Heart left ventricle (tissue), 16 donors: ENCODE data around the gene HTR3B. TPM values are rescaled to one million over a fixed set of nuclear protein-coding genes. Genes with fewer than 3 reads are reported as not detected.

Experiments
- ATAC-seq, 4 donors: fragments of 200-7000 bp; cut with Tn5 transposase; one replicate each; pipeline ENCODE4 v1.9.1; 2020 to 2022; ENCODE audit warnings: moderate library complexity in 4 of 4, mild to moderate bottlenecking in 3 of 4, moderate number of reproducible peaks in 1 of 4
- DNase-seq, 5 donors: peaks; one replicate each; pipeline ENCODE4 v3.0.0-alpha.2; 2020
- H3K27ac ChIP-seq, 12 donors: fragments of 200-600 bp; sonication (generic) in 4 of 12; one replicate each; pipeline versions ENCODE4 v1.5.0 to v1.8.0; 2016 to 2022; ENCODE audit warnings: mild to moderate bottlenecking in 2 of 12
- H3K27me3 ChIP-seq, 9 donors: fragments of 200-600 bp; sonication (generic) in 2 of 9; one replicate each; pipeline versions ENCODE4 v1.5.1 to v1.8.0; 2016 to 2022; ENCODE audit warnings: mild to moderate bottlenecking in 3 of 9
- H3K36me3 ChIP-seq, 9 donors: fragments of 200-600 bp; sonication (generic) in 2 of 9; one replicate each; pipeline versions ENCODE4 v1.5.0 to v1.8.0; 2018 to 2022; ENCODE audit warnings: mild to moderate bottlenecking in 2 of 9
- H3K4me1 ChIP-seq, 12 donors: fragments of 200-600 bp; sonication (generic) in 4 of 12; one replicate each; pipeline versions ENCODE4 v1.5.0 to v1.8.0; 2016 to 2022; ENCODE audit warnings: mild to moderate bottlenecking in 3 of 12
- H3K4me3 ChIP-seq, 12 donors: fragments of 200-600 bp; sonication (generic) in 4 of 12; one replicate each; pipeline versions ENCODE4 v1.5.0 to v1.8.0; 2017 to 2022; ENCODE audit warnings: mild to moderate bottlenecking in 9 of 12, moderate library complexity in 4 of 12
- H3K9me3 ChIP-seq, 12 donors: fragments of 200-600 bp; sonication (generic) in 4 of 12; one replicate each; pipeline versions ENCODE4 v1.5.0 to v1.8.0; 2016 to 2022; ENCODE audit warnings: mild to moderate bottlenecking in 1 of 12
- CTCF ChIP-seq, 12 donors: fragments of 200-600 bp; sonication (generic) in 4 of 12; IDR thresholded peaks; one replicate each; pipeline versions ENCODE4 v1.5.0 to v1.8.0; 2018 to 2022; ENCODE audit warnings: antibody characterized with exemption in 12 of 12, mild to moderate bottlenecking in 5 of 12
- POLR2A ChIP-seq, 2 donors: fragments of 450-650 bp; IDR thresholded peaks; one replicate each; pipeline ENCODE4 v1.6.1; 2017; ENCODE audit warnings: antibody characterized with exemption in 2 of 2, mild to moderate bottlenecking in 2 of 2, moderate library complexity in 2 of 2
- WGBS, 4 donors: extraction: QIAGEN DNeasy Blood & Tissue Kit in 2 of 4; methylation state at CpG; one replicate each; pipeline versions ENCODE4 v1.1.5 to v1.1.7; 2013 to 2018; 5-methylcytosine and 5-hydroxymethylcytosine counted together
- intact Hi-C, 10 donors: fragments of 100-400 bp; cut with DNase I; formaldehyde crosslinking; loops; one replicate each; pipeline versions ENCODE4 v1.11.1 to v1.14.2; 2022
- polyA plus RNA-seq, 2 donors: library from polyadenylated mRNA; stranded (reverse); fragments of 200-250 nt; gene quantifications; one replicate each; pipeline ENCODE4 v1.2.3, GENCODE V29; 2013
- total RNA-seq, 9 donors: library from RNA; depleted of rRNA in 2 of 9; stranded (reverse); fragments of >200 nt in 2 of 9; fragmentation: NEBNext Ultra II Directional in 3 of 9; extraction: Animal tissue kit (Norgen Biotek cat#: 25700) in 3 of 9; gene quantifications; one replicate each; pipeline versions ENCODE4 v1.1.0 to v1.2.4, GENCODE V29; 2016 to 2023
- donor health status: ischemic (EF 13 %, LVEDD 7.1; RV severe dilation, severe dysfunction).
- donor health status: healthy with polysubstance abuse.
- donor health status: DM: no; HTN: yes; CAD: no.
- donor health status: DM: no; HTN: no; CAD: no.
- donor health status: ischemic (EF 25% LVEDD 6.9; RV normal size, moderate dysfunction).
- donor health status: ischemic (EF 25% LVEDD 5.7; RV mildly dilated, moderate dysfunction).
- donor health status: healthy.
- donor health status: DM: yes; HTN: yes; CAD: no.
- donor health status: ischemic (EF 35%, LVEDD 5.7; RV mildly dilated, moderate dysfunction).
- donor health status: nonischemic (EF 11% LVEDD 7.7; RV severe dilation, severe dysfunction).
- donor health status: DM: yes; HTN: yes; CAD: no.
- donor health status: PGD.
- donor health status: ischemic (EF 29% LVEDD 5.4; RV normal size, mild dysfunction).
- donor health status: nonischemic (EF 23%, LVEDD 6.1; RV moderate dilation, normal function).

Gene HTR3B
- total and polyA plus RNA-seq, 11 donors = not detected

- Histone ChIP-seq H3K4me1 (peaks cover 0 to 2% (median 0%) of the 10 kb centered on the region in 12 donors), H3K36me3 (no peaks in the 10 kb centered on the region), H3K9me3 (no peaks in the 10 kb centered on the region), H3K27ac (no peak overlapping the region), H3K4me3 (no peak overlapping the region), H3K27me3 (peaks cover 0 to 10% (median 0%) of the 10 kb centered on the region in 9 donors)
- no peak for ATAC-seq
- TF ChIP-seq CTCF (IDR thresholded peaks at IDR 0.05) = no peak
- no peak for TF ChIP-seq POLR2A (IDR thresholded peaks at IDR 0.05)
- WGBS, 4 donors = 87 to 92% (median 92%) methylated on average over 2 of the region's 2 CpGs
- intact Hi-C loops = loop anchor here in 3 of 10 donors (10.0 kb wide), 2 partner anchors 94 to 124 kb away; no protein-coding TSS in a partner anchor
- DNase-seq = no peak
Measured at GRCh38 chr11:113901141-113901540, 3.5 kb upstream of the HTR3B start.

GRCh38 chr11:113906038-113906437 is 1.4 kb downstream of the HTR3B start:
- 73 to 77% (median 75%) methylated on average over 4 of the region's 4 CpGs for WGBS, 4 donors
- DNase-seq (no peak), ATAC-seq (peak in 2 of 4 donors; percentile 39 to 51)
- H3K9me3 ChIP-seq = no peaks in the 10 kb centered on the region
- H3K27ac ChIP-seq = no peak overlapping the region
- H3K27me3 ChIP-seq = peaks cover 0 to 10% (median 0%) of the 10 kb centered on the region in 9 donors
- no peak overlapping the region for H3K4me3 ChIP-seq
- H3K36me3 ChIP-seq = no peaks in the 10 kb centered on the region
- no peaks in the 10 kb centered on the region for H3K4me1 ChIP-seq
- intact Hi-C loops = loop anchor here in 3 of 10 donors (10.0 kb wide), 2 partner anchors 89 to 119 kb away; no protein-coding TSS in a partner anchor
- peak in 2 of 12 donors; percentile 9 to 27 for TF ChIP-seq CTCF (IDR thresholded peaks at IDR 0.05)
- no peak for TF ChIP-seq POLR2A (IDR thresholded peaks at IDR 0.05)

GRCh38 chr11:113906516-113906915 is 1.9 kb downstream of the HTR3B start:
- Histone ChIP-seq H3K27ac (no peak overlapping the region), H3K9me3 (no peaks in the 10 kb centered on the region), H3K4me1 (no peaks in the 10 kb centered on the region), H3K36me3 (no peaks in the 10 kb centered on the region), H3K4me3 (no peak overlapping the region), H3K27me3 (peaks cover 0 to 10% (median 0%) of the 10 kb centered on the region in 9 donors)
- WGBS, 4 donors = 38 to 61% (median 51%) methylated on average over 2 of the region's 2 CpGs
- peak in 2 of 4 donors; percentile 69 to 80 for ATAC-seq
- no peak for DNase-seq
- intact Hi-C loops = loop anchor here in 3 of 10 donors (10.0 kb wide), 2 partner anchors 88 to 118 kb away; no protein-coding TSS in a partner anchor
- TF ChIP-seq CTCF (IDR thresholded peaks at IDR 0.05) (no peak), POLR2A (IDR thresholded peaks at IDR 0.05) (no peak)

GRCh38 chr11:113907152-113907551 is 2.6 kb downstream of the HTR3B start:
- TF ChIP-seq POLR2A (IDR thresholded peaks at IDR 0.05) (no peak), CTCF (IDR thresholded peaks at IDR 0.05) (no peak)
- Histone ChIP-seq H3K9me3 (no peaks in the 10 kb centered on the region), H3K27ac (no peak overlapping the region), H3K27me3 (peaks cover 0 to 10% (median 0%) of the 10 kb centered on the region in 9 donors), H3K4me3 (no peak overlapping the region), H3K36me3 (no peaks in the 10 kb centered on the region), H3K4me1 (no peaks in the 10 kb centered on the region)
- intact Hi-C loops = loop anchor here in 3 of 10 donors (10.0 kb wide), 2 partner anchors 88 to 118 kb away; no protein-coding TSS in a partner anchor
- WGBS, 4 donors = 58 to 63% (median 59%) methylated on average over 1 of the region's 1 CpG
- DNase-seq (no peak), ATAC-seq (no peak)
